GM12878 (cell line): ENCODE measurements around the gene TEX101. TPM values are rescaled to one million over a fixed set of nuclear protein-coding genes. Genes with fewer than 3 reads are reported as not detected.

Experiments
- ATAC-seq: fragments of 200-7000 bp; cut with Tn5 transposase; 3 replicates; pipeline ENCODE4 v1.9.1; 2020; ENCODE audit warnings: mild to moderate bottlenecking, moderate library complexity
- BruUV-seq: library from RNA; stranded (reverse); fragments of 400-500 nt; replicated peaks from 2 replicates; lab custom pipeline; 2021; lab: Mats Ljungman, UMichigan
- CTCF ChIA-PET: fragments of 300-600 bp; sonication (Branson Sonifier 250); formaldehyde crosslinking; extraction: SDS; loops from one replicate; lab custom pipeline; 2021; ENCODE audit warnings: inconsistent platforms; lab: Yijun Ruan, JAX
- POLR2A ChIA-PET: fragments of 350-600 bp; formaldehyde crosslinking; extraction: SDS; loops from one replicate; lab custom pipeline; 2021; ENCODE audit warnings: inconsistent platforms; lab: Charles Lee
- RAD21 ChIA-PET: fragments of 300-600 bp; sonication (Branson Sonifier 250); formaldehyde crosslinking; loops from one replicate; lab custom pipeline; 2023; ENCODE audit warnings: antibody characterized with exemption; ENCODE audit not compliant: unreplicated experiment; lab: Charles Lee
- SMC1A ChIA-PET: fragments of 300-600 bp; sonication (Branson Sonifier 250); formaldehyde crosslinking; loops from one replicate; lab custom pipeline; 2023; ENCODE audit not compliant: unreplicated experiment, uncharacterized antibody; lab: Charles Lee
- DNase-seq: peaks from one replicate; pipeline ENCODE4 v3.0.0-alpha.2; 2011; ENCODE audit warnings: low read depth, low spot score
- FAIRE-seq: peaks from 3 replicates; lab custom pipeline; 2011; peaks lifted over from hg19 to GRCh38; lab: Jason Lieb, UNC
- H2AFZ ChIP-seq: 2 replicates; pipeline ENCODE4 v1.6.0; 2011; ENCODE audit warnings: low read depth, low read length, control low read depth; ENCODE audit not compliant: control insufficient read depth
- H3K27ac ChIP-seq: 2 replicates; pipeline ENCODE4 v1.5.1; 2011; ENCODE audit warnings: control low read depth; ENCODE audit not compliant: control insufficient read depth, insufficient read depth
- H3K27me3 ChIP-seq, 2 experiments: replicated peaks in 1 of 2; 2 replicates each; pipeline versions ENCODE4 v1.6.0 to v1.6.1; 2011; ENCODE audit warnings: low read length in 1 of 2; ENCODE audit not compliant: control insufficient read depth in 2 of 2, insufficient read depth in 2 of 2
- H3K36me3 ChIP-seq, 2 experiments: 2 replicates each; pipeline ENCODE4 v1.5.1; 2011; ENCODE audit warnings: low read length in 1 of 2; ENCODE audit not compliant: control insufficient read depth in 2 of 2, insufficient read depth in 2 of 2
- H3K4me1 ChIP-seq: 2 replicates; pipeline ENCODE4 v1.6.1; 2011; ENCODE audit warnings: mild to moderate bottlenecking, low read length, moderate library complexity, mixed read lengths; ENCODE audit not compliant: control insufficient read depth, insufficient read depth
- H3K4me2 ChIP-seq: 2 replicates; pipeline ENCODE4 v1.6.0; 2011; ENCODE audit warnings: control low read depth; ENCODE audit not compliant: control insufficient read depth, insufficient read depth
- H3K4me3 ChIP-seq: fragments of 200-600 bp; sonication (generic); 2 replicates; pipeline ENCODE4 v1.5.1; 2016
- H3K79me2 ChIP-seq: 2 replicates; pipeline ENCODE4 v1.6.0; 2011; ENCODE audit warnings: low read length; ENCODE audit not compliant: control insufficient read depth, insufficient read depth
- H3K9ac ChIP-seq: 2 replicates; pipeline ENCODE4 v1.8.0; 2011; ENCODE audit warnings: low read length, control low read depth, mixed read lengths; ENCODE audit not compliant: control insufficient read depth, insufficient read depth
- H3K9me3 ChIP-seq: replicated peaks from 3 replicates; pipeline ENCODE4 v1.5.1; 2011; ENCODE audit warnings: mild to moderate bottlenecking, low read length; ENCODE audit not compliant: control insufficient read depth, insufficient read depth
- H4K20me1 ChIP-seq: 2 replicates; pipeline ENCODE4 v1.6.0; 2011; ENCODE audit not compliant: control insufficient read depth, insufficient read depth
- IRF4 ChIP-seq: IDR thresholded peaks from 2 replicates; pipeline ENCODE4 v1.6.1; 2011; ENCODE audit warnings: low read depth, low read length
- MAX ChIP-seq: IDR thresholded peaks from 2 replicates; pipeline ENCODE4 v1.6.1; 2012; ENCODE audit warnings: low read depth, low read length, improper control_type of control experiment
- NFYA ChIP-seq: IDR thresholded peaks from 2 replicates; pipeline ENCODE4 v1.6.1; 2011; ENCODE audit warnings: low read depth, mild to moderate bottlenecking, low read length, improper control_type of control experiment, borderline replicate concordance
- NR2C2 ChIP-seq: IDR thresholded peaks from 2 replicates; pipeline ENCODE4 v1.6.1; 2011; ENCODE audit warnings: borderline replicate concordance, low read depth; ENCODE audit not compliant: control insufficient read depth, insufficient read length
- RAD21 ChIP-seq: IDR thresholded peaks from 2 replicates; pipeline ENCODE4 v1.6.1; 2011; ENCODE audit warnings: mild to moderate bottlenecking, low read depth, low read length, moderate library complexity; ENCODE audit not compliant: insufficient read depth
- RBBP5 ChIP-seq: fragments of 200-600 bp; sonication (generic); conservative IDR thresholded peaks from 2 replicates; pipeline ENCODE4 v1.6.1; 2016
- RUNX3 ChIP-seq: IDR thresholded peaks from 2 replicates; pipeline ENCODE4 v1.6.1; 2012; ENCODE audit warnings: low read length, inconsistent platforms
- SMARCA5 ChIP-seq: fragments of 450-650 bp; IDR thresholded peaks from 2 replicates; pipeline ENCODE4 v1.6.1; 2017; ENCODE audit warnings: mild to moderate bottlenecking
- YBX1 ChIP-seq: fragments of 450-650 bp; IDR thresholded peaks from 2 replicates; pipeline ENCODE4 v1.6.1; 2016; ENCODE audit warnings: antibody characterized with exemption
- WGBS: methylation state at CpG from one replicate; pipeline ENCODE4 v1.1.6; 2016; ENCODE audit warnings: low lambda C conversion rate; ENCODE audit not compliant: insufficient replicate concordance, insufficient coverage; ENCODE audit errors: missing lambda C conversion rate; 5-methylcytosine and 5-hydroxymethylcytosine counted together
- in situ Hi-C: fragments of 300-500 bp; cut with MboI; formaldehyde crosslinking; loops from 9 replicates; pipeline ENCODE4 v1.14.3; 2018; ENCODE audit warnings: mixed read lengths
- intact Hi-C: fragments of 100-400 bp; cut with micrococcal nuclease; formaldehyde crosslinking; loops from one replicate; pipeline ENCODE4 v1.14.2; 2022; ENCODE audit not compliant: unreplicated experiment
- polyA plus RNA-seq, 11 experiments: library from polyadenylated mRNA; depleted of rRNA in 4 of 11; unstranded in 6 of 11; stranded (reverse) in 5 of 11; fragments of >200 nt; fragmentation: Nextera tagmentation in 4 of 11; fragmentation: Illumina TruSeq in 1 of 11; extraction: Ambion mirVana in 4 of 11; extraction: Trizol in 1 of 11; gene quantifications; 1 replicate in 1 of 11; 2 replicates in 10 of 11; pipeline versions ENCODE4 v1.2.1 to v1.2.3, GENCODE V29; 2011 to 2016; ENCODE audit warnings: inconsistent platforms in 2 of 11, missing spikeins in 2 of 11, low read depth in 1 of 11
- total RNA-seq, 4 experiments: library from RNA; depleted of rRNA in 3 of 4; stranded (reverse); fragments of >200 nt in 3 of 4; fragmentation: Illumina TruSeq in 1 of 4; extraction: Trizol in 1 of 4; gene quantifications; 2 replicates each; pipeline versions ENCODE4 v1.2.1 to v1.2.3, GENCODE V29; 2013 to 2021
- TF ChIP-seq, protein P1 (sequence below): fragments of 450-650 bp; IDR thresholded peaks from 2 replicates; pipeline ENCODE4 v1.6.1; 2018; ENCODE audit warnings: mild to moderate bottlenecking, low read depth, moderate library complexity; ENCODE audit not compliant: partially characterized antibody

Gene TEX101
- total and polyA plus RNA-seq, 10 of the 15 experiments (the other 5 are each of a cell fraction or from before 2014, with no cell fraction given) = not detected

DNA sequence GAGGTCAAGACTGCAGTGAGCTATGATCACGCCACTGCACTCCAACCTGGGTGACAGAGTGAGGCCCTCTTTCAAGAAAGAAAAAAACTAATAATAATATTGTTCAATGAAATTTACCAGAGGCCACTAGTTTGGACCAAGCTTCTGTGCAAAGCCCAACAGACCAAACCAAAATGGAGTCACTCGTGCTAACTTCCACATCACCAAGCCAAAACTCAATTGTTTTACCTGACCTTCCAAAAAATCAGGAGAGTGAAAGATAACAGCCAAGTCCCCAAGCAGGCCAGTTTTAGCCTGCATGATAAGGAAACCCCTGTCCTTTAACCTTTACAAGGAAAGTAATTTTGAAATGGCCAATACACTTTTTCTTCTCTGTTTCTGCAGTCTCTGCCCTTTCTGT is 30.7 kb downstream of the TEX101 start:
- no peak overlapping the region for H3K9ac ChIP-seq
- no peak overlapping the region for H3K4me2 ChIP-seq
- no peak overlapping the region for H2AFZ ChIP-seq
- TF ChIP-seq NFYA = no peak
- TF ChIP-seq RBBP5 = no peak
- TF ChIP-seq YBX1 = no peak
- ChIA-PET POLR2A (interaction anchor here (1.0 kb wide), 1 partner anchor 18 kb away, joined by 3 read pairs; no protein-coding TSS in a partner anchor), CTCF (interaction anchor here (0.6 to 6.6 kb wide), 7 partner anchors 13 to 213 kb away, joined by 3 to 393 read pairs (median 4); no protein-coding TSS in a partner anchor), SMC1A (interaction anchor here (0.6 to 6.3 kb wide), 4 partner anchors 13 to 939 kb away, joined by 3 to 194 read pairs (median 4); no protein-coding TSS in a partner anchor), RAD21 (interaction anchor here (0.7 to 9.1 kb wide), 2 partner anchors 73 to 213 kb away, joined by 3 to 186 read pairs; no protein-coding TSS in a partner anchor)
- no peaks in the 10 kb centered on the region for H3K79me2 ChIP-seq
- H3K4me1 ChIP-seq = no peaks in the 10 kb centered on the region
- H3K27ac ChIP-seq = no peak overlapping the region
- no peak for DNase-seq
- no TSS peak for BruUV-seq
- in situ Hi-C loops = loop anchor here (5.0 to 10.0 kb wide), 2 partner anchors 77 to 359 kb away; partner anchors contain the start of gene LYPD5
- WGBS = 44% methylated on average over 2 of the region's 2 CpGs
- no peaks in the 10 kb centered on the region for H3K9me3 ChIP-seq
- H3K4me3 ChIP-seq = no peak overlapping the region
- no peak for FAIRE-seq
- peaks cover 0 to 2% of the 10 kb centered on the region in 2 experiments; a peak in 1 of 4 replicates for H3K27me3 ChIP-seq
- intact Hi-C loops = loop anchor here (5.0 to 10.0 kb wide), 3 partner anchors 57 to 339 kb away; partner anchors contain the start of genes KCNN4 and PHLDB3
- no peaks in the 10 kb centered on the region for H4K20me1 ChIP-seq
- no peak for ATAC-seq
- no peaks in the 10 kb centered on the region for H3K36me3 ChIP-seq

GRCh38 chr19:43446746-43447489 is 32.2 kb downstream of the TEX101 start:
- FAIRE-seq = peak; percentile 97
- in situ Hi-C loops (loop anchor here (5.0 to 10.0 kb wide), 2 partner anchors 75 to 358 kb away; partner anchors contain the start of gene LYPD5), intact Hi-C loops (loop anchor here (1.0 to 10.0 kb wide), 5 partner anchors 55 to 338 kb away; partner anchors contain the start of genes KCNN4 and PHLDB3)
- Histone ChIP-seq H3K36me3 (no peaks in the 10 kb centered on the region), H3K9ac (no peak overlapping the region), H3K4me2 (no peak overlapping the region), H2AFZ (peak overlapping the region; percentile 45; the same call in 1 of the 2 replicates), H3K27ac (no peak overlapping the region), H3K9me3 (no peaks in the 10 kb centered on the region; the same call in 2 of the 3 replicates), H3K4me3 (no peak overlapping the region), H4K20me1 (no peaks in the 10 kb centered on the region), H3K27me3 (peaks cover 0 to 2% of the 10 kb centered on the region in 2 experiments; a peak in 1 of 4 replicates), H3K4me1 (no peaks in the 10 kb centered on the region), H3K79me2 (no peaks in the 10 kb centered on the region)
- ChIA-PET RAD21 (interaction anchor here (0.6 to 9.1 kb wide), 22 partner anchors 8 to 363 kb away, joined by 3 to 186 read pairs (median 4); partner anchors contain the start of genes ETHE1, IRGQ, PHLDB3 and PLAUR), POLR2A (interaction anchor here (0.9 to 1.0 kb wide), 2 partner anchors 73 to 78 kb away, joined by 4 to 5 read pairs; no protein-coding TSS in a partner anchor), CTCF (interaction anchor here (0.5 to 6.6 kb wide), 38 partner anchors 10 to 657 kb away, joined by 3 to 393 read pairs (median 5); partner anchors contain the start of genes ETHE1, IRGQ, LYPD3 and PHLDB3), SMC1A (interaction anchor here (0.6 to 6.3 kb wide), 22 partner anchors 8 to 363 kb away, joined by 3 to 194 read pairs (median 7); partner anchors contain the start of genes IRGQ, ZNF575 and ZNF576)
- WGBS = 28% methylated on average over 14 of the region's 14 CpGs
- no peak for DNase-seq
- ATAC-seq = peak; percentile 91
- BruUV-seq = no TSS peak
- TF ChIP-seq RAD21 = peak; percentile 94
- TF ChIP-seq IRF4 = peak; percentile 59; the same call in 1 of the 2 replicates
- TF ChIP-seq RUNX3 = 0 out of 2 replicates have a peak, but pooled peaks have one; percentile 16
- TF ChIP-seq NR2C2 = no peak
- TF ChIP-seq MAX = no peak
- TF ChIP-seq SMARCA5 = 0 out of 2 replicates have a peak, but pooled peaks have one; percentile 13
- TF ChIP-seq, protein P1, sequence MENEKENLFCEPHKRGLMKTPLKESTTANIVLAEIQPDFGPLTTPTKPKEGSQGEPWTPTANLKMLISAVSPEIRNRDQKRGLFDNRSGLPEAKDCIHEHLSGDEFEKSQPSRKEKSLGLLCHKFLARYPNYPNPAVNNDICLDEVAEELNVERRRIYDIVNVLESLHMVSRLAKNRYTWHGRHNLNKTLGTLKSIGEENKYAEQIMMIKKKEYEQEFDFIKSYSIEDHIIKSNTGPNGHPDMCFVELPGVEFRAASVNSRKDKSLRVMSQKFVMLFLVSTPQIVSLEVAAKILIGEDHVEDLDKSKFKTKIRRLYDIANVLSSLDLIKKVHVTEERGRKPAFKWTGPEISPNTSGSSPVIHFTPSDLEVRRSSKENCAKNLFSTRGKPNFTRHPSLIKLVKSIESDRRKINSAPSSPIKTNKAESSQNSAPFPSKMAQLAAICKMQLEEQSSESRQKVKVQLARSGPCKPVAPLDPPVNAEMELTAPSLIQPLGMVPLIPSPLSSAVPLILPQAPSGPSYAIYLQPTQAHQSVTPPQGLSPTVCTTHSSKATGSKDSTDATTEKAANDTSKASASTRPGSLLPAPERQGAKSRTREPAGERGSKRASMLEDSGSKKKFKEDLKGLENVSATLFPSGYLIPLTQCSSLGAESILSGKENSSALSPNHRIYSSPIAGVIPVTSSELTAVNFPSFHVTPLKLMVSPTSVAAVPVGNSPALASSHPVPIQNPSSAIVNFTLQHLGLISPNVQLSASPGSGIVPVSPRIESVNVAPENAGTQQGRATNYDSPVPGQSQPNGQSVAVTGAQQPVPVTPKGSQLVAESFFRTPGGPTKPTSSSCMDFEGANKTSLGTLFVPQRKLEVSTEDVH = no peak
